Measurements from ENCODE around the gene ANGPTL7.
"Not testable (repeated sequence)": the region's sequence is repeated elsewhere in the genome, so short reads cannot be mapped to it uniquely, and the experiment has no call there.

Gene ANGPTL7, protein sequence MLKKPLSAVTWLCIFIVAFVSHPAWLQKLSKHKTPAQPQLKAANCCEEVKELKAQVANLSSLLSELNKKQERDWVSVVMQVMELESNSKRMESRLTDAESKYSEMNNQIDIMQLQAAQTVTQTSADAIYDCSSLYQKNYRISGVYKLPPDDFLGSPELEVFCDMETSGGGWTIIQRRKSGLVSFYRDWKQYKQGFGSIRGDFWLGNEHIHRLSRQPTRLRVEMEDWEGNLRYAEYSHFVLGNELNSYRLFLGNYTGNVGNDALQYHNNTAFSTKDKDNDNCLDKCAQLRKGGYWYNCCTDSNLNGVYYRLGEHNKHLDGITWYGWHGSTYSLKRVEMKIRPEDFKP

DNA sequence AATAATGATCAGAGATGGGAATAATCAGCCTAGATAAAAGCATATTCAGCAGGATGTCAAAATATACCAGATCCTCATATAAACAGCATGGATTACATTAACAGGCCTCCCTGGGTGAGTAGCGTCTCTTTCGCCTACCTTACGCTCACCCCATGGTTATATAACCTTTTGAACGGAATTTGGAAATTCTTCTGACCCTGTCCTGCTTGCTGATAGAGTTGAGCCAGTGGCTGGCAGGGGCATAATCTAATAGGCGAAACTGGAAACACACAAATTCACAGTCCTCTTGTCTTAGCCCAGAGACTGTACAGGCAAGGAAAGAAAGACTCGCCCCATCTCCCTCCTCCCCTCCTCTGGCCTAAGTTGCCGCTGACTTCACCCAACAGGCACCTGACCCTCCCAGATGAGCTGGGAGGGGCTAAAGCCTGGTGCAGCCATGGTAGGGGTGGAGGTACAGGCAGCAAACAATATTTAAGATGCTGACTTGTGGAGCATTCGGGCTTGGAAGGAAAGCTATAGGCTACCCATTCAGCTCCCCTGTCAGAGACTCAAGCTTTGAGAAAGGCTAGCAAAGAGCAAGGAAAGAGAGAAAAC is at the start of gene ANGPTL7:
TSS of gene ANGPTL7 (plus strand) at position 498 of the 594 bp plus-strand sequence. CDS start 225 bp downstream, outside the sequence.
- in situ Hi-C loops (cut with HindIII; ENCODE audit: low sequenced_read_pairs), result loop anchor here (10.0 kb wide), 1 partner anchor 76 kb away; the partner anchor contains the start of gene MTOR

DNA sequence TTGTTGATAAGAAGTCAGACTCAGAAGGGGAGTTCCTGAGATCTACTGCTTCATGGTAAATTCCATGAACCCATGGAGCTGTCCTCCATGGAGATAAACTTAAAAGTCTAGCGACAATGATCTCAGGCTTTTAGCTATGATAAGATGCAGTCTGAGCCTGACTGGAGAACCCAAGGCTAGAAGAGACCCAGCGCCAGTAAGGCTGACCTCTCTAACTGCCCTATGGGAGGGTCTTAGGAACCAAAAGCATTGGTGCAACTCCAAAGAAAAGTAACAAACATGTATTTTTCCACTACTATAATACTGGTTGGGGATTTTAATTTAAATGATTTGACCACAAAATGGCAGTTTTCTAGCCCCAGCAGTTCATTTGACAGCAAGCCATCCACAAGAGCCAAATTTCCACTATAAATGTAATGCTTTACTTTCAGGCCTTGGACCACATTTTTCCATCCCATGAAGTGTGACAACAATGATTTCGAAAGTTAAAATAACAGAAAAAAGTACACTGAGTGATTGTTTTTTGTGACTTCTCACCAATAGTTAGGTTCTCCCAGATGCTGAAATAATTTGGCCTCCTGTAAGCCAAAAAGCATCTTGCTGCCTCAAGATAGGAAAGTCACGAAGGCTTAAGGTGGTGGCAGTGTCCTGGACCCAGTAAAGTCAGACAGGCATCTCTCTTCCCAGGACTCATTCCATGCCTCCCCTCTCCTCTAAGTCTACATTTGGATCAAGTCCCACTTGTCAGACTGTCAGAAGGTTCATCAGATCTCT is 46.4 kb upstream of the ANGPTL7 start:
- in situ Hi-C loops (cut with HindIII; ENCODE audit: low sequenced_read_pairs), result no loop called here

DNA sequence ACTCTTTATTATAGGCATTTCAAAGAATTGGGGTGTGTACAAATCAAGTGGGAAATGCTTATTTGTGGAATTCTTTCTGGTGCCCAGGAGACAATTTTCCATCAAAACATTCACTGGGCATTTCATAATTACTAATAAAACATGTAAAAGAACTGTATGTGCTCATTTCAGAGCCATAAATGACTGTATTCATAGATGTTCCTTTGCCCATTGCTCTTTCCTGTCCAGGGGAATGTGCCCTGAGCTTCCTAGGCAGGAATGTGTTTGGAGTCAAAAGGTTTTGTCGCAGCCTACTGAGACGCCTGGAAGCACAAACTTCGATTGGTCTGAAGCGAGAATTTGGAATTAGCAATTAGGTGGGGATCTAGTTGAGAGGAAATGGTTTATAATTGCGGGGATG is 45.8 kb upstream of the ANGPTL7 start:
- in situ Hi-C loops (cut with HindIII; ENCODE audit: low sequenced_read_pairs), result no loop called here

DNA sequence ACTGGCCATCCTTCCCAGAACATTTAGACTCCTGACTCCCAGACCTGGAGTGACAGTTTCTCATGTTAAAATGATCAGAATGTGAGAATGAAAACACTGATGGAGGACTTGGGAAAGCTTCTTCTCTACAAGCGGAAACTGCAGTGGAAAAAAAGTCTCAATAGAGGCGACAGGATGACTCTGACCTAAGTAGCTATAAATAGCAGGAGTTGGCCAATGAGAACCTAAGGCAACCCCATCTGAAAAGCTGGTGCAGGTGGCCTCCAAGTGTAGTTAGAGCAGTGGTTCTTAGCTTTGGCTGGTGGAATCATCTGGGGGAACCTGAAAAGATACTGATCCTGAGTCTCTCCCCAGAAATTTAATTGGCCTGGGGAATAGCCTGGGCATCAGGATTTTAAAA is 45.2 kb upstream of the ANGPTL7 start:
- in situ Hi-C loops (cut with HindIII; ENCODE audit: low sequenced_read_pairs), result no loop called here

DNA sequence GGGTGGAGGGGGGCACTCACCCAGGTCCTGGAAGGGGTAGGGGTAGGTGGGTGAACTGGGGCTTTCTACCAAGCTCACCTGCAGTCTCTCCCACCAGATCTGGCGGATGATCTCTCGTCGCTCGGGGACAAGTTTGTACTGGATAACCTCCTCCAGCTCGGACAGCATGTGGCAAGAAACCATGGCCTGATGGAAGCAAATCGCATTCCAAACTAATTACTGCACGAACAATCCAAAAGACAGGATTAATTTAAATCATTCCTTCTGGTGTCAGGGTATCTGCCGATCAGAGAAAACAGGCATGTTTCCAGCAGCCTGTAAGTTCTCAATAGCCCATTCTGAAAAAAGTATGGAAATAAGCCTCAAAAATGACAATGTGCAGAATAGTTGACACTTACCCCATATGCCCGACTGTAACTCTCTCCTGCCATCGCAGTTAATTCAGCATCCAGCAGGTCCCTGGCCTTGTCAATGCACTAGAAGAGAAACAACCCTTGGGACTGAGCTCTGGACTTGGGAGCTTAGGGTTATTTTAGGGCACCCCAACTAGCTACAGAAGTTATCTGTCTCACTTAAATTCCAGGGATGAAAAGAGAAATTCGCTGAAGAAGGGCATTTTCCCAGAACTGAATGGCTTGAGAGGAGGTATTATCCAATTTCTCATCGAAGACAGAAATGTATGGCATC is 44.4 kb upstream of the ANGPTL7 start:
- in situ Hi-C loops (cut with HindIII; ENCODE audit: low sequenced_read_pairs), result no loop called here

DNA sequence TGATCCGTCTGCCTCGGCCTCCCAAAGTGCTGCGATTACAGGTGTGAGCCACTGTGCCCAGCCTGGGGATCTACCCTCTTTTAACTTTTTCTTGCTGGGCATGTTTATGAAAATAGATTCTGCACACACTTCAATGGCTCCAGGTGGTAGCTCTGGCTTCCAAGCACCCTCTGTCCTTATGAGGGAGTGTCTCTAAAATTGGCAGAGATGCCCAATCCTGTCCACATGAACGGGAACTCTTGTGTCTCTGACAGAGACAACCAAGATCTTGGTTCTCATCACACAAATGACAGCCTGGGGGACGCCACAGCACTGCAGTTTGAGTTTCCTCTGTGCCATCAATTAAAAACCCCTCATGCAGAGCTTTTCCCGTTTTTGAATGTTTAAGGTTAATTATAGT is 43.4 kb upstream of the ANGPTL7 start:
- in situ Hi-C loops (cut with HindIII; ENCODE audit: low sequenced_read_pairs), result no loop called here

DNA sequence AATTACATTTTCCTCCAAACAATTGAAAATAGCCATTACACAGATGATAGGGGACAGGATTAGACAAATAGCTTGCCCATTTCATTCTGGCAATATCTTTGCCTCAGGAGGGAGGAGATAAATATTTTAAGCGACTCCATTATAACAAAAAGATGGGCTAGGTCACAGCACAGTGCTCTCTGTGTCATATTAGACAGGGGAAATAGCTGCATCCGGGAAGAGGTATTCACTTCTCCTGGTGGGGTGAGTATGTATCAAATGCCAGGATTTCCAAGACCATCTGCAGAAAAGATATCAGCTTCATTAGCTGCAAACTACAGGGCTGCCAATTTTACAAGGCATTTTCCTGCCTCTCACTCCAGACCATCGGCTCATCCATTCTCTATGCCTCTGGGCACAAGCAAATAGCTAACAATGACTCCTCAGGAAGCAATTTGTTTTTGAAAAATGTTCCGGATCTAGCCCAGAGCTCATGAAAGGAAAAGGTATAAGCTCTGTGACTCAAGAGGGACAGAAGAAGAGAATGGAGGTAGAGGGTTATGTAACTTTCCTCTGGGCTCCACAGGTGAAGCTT is 41.9 kb upstream of the ANGPTL7 start:
- in situ Hi-C loops (cut with HindIII; ENCODE audit: low sequenced_read_pairs), result no loop called here

DNA sequence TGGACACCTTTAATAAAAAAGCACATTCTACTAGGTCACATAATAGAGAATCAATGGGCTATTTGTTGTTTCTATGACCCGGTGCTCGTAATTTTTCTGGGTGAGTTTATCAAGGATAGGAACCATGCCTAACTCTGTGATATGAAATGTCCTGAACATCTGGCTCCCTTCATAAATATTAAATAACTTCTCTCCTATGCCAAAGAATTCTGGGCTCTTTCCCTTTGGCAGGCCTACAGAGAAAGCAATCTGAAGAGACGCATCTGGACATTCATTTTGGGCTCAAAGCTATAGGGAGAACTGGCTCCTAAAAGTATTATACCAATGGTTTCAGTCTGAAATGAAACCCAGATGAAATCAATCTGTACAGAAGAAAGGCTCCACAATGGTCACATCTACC is 38.8 kb upstream of the ANGPTL7 start:
- in situ Hi-C loops (cut with HindIII; ENCODE audit: low sequenced_read_pairs), result no loop called here

DNA sequence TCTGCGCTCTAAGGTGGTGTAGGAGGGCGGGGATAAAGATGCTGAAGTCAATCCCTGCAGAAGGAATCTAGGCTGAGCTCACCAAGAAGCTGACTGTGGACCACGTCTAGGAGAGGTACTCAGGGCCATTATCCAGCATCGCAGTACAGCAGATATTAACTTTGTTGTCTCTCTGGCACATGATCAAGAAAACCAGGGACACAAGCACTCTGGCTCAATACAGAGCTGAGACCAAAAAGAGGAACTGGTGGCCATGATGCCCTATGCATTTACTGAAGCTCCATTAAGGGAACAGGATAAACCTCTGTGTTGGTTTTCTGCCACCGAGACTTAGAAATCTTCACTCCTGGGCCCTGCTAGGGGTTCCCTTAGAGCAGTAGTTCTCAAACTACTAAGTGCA is 38.0 kb upstream of the ANGPTL7 start:
- in situ Hi-C loops (cut with HindIII; ENCODE audit: low sequenced_read_pairs), result no loop called here

DNA sequence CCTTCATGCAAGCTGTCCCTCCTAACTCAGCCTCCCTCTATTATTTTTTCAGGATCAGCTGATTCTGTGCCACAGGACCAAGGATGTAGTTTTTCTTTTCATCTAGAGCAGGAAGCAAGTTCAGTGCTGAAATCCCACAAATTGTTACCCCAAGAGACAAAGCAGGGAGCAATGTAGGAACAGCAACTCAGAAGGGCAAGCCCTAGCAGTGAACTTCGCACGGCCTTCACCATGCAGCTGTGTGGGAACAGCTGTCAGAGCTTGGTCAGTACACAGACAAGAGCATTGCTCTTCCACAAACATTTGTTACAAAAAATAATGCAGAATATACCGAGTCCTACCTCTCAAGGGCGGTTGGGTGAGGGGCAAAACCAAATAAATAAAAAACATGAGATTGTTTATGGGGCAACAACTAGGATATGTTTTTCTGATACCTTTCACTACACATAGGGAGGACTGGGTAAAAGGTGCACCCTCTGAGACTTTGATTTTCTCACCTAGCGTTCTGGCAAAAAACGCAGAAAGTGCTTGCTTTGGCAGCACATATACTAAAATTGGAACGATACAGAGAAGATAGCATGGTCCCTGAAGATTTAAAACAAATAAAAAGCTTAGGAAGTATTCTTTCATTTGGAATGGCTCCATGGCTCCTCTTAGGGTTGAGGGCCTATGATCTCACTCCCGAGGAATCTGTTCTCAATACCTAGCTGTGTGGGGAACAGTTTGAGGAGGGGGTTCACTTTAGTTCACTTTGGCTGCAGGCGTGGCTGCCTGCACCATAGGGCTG is 37.1 kb upstream of the ANGPTL7 start:
- in situ Hi-C loops (cut with HindIII; ENCODE audit: low sequenced_read_pairs), result no loop called here

DNA sequence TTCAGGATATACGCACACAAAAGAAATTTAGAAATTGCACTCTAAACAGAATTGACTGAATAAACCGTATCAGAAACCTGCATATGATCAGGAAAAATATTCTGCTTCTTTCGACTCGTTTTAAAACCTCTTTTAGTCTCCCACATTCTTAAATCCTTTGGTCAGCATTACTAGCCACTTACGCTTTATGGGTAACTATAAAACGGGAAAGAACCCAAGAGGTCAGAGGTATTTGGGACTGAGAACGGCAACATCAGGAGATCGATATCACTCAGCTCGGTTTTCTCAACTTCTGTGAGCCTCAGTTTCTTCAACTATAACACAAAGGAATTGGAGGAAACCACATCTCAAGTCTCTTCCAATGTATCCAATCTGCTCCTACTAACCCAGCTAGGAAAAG is 36.4 kb upstream of the ANGPTL7 start:
- in situ Hi-C loops (cut with HindIII; ENCODE audit: low sequenced_read_pairs), result no loop called here

DNA sequence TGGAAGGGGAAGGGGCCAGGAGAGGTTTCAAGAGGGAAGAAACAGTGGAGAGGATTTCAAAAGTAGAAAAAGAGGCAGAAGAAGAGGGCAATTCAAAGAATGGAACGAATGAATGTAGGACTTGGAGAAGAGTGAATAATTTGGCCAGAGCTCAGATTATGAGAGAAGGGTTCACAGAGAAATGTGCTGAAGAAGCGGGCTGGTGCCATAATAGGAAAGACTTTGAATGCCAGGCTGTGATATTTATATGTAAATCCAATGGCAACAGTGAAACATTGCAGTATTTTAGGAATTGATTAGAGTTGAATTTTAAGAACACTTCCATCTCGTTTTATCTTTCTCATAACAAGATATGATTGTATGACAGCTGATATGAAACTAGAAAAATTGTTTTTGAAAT is 36.0 kb upstream of the ANGPTL7 start:
- in situ Hi-C loops (cut with HindIII; ENCODE audit: low sequenced_read_pairs), result no loop called here

DNA sequence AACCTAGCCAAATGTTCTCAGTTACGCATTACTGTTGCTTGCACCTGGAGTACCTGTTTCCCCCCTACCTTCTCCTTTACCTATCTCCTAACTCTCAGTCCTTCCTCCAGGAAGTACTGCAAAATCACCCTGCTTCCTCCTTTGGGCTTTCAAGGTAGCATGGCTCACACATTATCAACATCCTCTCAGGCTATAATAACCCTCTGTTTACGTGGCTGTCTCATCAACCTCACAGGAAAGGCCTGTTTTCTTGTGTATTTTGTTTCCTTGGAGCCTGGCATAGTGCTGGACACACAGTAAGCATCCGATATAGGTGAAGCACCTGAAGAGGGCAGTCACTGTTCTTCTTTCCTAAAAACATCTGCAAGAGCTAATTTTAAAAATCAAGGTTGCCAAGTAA is 32.7 kb upstream of the ANGPTL7 start:
- in situ Hi-C loops (cut with HindIII; ENCODE audit: low sequenced_read_pairs), result no loop called here

DNA sequence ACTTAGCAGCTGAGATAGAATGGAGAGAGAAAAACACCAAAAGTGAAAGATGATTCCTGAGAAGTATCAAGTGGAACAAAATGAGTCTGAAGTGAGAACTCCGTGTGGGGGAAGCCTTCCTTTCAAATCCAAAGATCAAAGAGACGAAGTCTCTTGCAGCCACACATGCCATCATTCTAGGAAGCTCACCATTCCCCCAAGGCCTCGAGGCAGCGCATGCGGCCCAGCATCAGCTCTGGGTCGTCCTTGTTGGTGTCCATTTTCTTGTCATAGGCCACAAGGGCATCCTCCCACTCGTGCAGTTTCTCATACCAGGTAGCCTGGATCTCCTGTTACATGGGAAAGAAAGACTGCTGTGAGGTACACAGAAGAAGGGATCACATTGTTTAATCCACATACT is 32.2 kb upstream of the ANGPTL7 start:
- in situ Hi-C loops (cut with HindIII; ENCODE audit: low sequenced_read_pairs), result no loop called here

DNA sequence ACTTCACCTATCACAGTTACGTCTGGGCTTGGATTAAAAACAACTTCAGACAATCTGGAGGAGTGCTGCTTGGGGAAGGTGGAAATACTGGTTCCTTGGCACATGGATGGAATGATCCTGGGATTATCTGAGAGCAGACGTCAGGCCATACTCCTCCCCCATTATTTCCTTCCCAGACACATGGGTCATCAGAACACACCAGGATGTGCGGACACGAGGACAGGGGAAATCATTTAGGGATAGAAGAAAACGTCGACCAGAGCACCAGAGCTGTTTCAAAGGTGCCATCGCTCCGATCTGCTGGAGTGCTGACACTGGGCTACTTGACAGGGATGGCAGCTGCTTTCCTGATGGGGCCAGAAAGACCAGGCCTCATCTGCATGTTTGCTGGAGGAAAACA is 31.8 kb upstream of the ANGPTL7 start:
- in situ Hi-C loops (cut with HindIII; ENCODE audit: low sequenced_read_pairs), result no loop called here

DNA sequence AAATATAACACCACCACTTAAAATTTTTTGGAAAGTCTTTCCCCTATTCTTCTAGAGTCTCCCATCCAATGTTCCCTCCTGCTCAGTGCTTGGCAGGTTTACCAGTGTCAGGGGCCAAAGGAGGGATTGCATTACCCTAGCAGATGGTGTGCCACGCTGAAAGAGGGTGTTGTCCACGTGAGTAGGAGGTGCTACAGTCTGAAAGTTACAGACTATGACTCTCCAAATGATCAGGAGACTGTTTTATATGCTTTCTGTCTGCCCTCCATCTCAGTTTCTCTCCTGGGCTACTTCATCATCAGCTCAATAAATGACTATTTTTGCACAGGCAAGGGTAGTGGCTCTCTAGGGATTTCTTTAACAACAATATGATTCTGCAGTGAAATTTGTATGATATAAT is 31.3 kb upstream of the ANGPTL7 start:
- in situ Hi-C loops (cut with HindIII; ENCODE audit: low sequenced_read_pairs), result no loop called here

DNA sequence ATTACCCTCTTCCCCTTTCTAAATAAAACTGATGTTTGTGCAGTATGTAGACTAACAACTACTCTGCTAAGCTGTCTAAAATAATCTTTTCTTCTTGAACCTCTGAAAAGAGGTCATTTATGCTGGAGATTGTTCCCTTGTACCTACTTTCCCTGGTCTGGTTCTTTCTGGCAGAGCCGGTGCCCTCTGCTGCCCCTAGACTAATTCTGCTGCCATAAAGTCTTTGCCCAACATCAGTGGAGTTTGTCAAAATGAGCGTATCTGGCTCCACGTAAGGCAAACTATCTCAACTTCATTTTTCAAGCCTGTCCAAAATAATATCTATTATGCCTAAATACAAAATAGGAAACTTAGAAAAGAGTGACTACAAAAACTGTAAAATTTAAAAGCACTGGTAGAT is 30.9 kb upstream of the ANGPTL7 start:
- in situ Hi-C loops (cut with HindIII; ENCODE audit: low sequenced_read_pairs), result no loop called here

DNA sequence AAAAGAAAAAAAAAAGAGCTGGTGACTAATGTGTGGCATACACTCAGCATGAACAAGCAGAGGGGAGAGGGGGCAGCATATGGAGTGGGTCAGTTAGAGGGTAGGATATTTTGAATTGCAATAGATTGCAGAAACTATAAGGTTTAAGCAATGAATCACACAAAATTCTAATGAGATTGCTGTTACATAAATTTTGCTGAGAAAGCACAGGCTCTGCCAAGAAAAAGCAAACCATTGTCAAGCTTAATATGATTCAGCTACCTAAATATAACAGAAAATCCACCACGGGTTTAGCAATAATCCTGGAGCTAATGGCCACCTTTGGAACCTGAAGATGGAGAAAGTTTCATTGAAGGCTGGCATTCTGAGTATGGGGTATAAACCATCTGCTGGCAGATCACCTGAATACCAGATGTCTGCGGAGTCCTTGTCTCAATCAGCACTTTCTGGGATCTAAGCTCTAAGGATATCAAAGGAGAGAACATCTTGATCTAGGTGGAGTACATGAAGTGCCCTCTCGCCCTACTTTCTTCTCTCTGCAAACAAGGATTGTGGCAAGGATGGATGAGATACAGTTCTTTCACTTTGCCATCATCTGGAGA is 30.3 kb upstream of the ANGPTL7 start:
- in situ Hi-C loops (cut with HindIII; ENCODE audit: low sequenced_read_pairs), result no loop called here

DNA sequence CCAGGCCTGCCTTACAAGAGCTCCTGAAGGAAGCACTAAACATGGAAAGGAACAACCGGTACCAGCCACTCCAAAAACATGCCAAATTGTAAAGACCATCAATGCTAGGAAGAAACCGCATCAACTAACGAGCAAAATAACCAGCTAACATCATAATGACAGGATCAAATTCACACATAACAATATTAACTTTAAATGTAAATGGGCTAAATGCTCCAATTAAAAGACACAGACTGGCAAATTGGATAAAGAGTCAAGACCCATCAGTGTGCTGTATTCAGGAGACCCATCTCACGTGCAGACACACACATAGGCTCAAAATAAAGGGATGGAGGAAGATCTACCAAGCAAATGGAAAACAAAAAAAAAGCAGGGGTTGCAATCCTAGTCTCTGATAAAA is 26.4 kb upstream of the ANGPTL7 start:
- in situ Hi-C loops (cut with HindIII; ENCODE audit: low sequenced_read_pairs), result not testable (repeated sequence)

DNA sequence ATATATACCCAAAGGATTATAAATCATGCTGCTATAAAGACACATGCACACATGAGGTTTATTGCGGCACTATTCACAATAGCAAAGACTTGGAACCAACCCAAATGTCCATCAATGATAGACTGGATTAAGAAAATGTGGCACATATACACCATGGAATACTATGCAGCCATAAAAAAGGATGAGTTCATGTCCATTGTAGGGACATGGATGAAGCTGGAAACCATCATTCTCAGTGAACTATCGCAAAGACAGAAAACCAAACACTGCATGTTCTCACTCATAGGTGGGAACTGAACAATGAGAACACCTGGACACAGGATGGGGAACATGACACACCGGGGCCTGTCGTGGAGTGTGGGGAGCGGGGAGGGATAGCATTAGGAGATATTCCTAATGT is 22.4 kb upstream of the ANGPTL7 start:
- in situ Hi-C loops (cut with HindIII; ENCODE audit: low sequenced_read_pairs), result not testable (repeated sequence)

Data from endothelial cell of hepatic sinusoid (primary cell).